ENCODE results near the gene CCDC43. TPM values are rescaled to one million over a fixed set of nuclear protein-coding genes. Genes with fewer than 3 reads are reported as not detected.
"Not testable (repeated sequence)": the region's sequence is repeated elsewhere in the genome, so short reads cannot be mapped to it uniquely, and the experiment has no call there.

Gene CCDC43
- polyA plus RNA-seq, 1 donor (not counting 4 experiments of a cell fraction or from before 2014, with no cell fraction given) = 23.0 TPM

- H3K9ac ChIP-seq (ENCODE audit: control insufficient read depth, extremely low read depth, insufficient read depth, low read length); dilution Hi-C loops (cut with MboI; ENCODE audit: extremely low pct_ligation_motif_present, low sequenced_read_pairs); H3K36me3 ChIP-seq (ENCODE audit: control insufficient read depth in 2 of 2, extremely low read depth in 1 of 2, insufficient read depth in 2 of 2, low read length in 2 of 2); FAIRE-seq; H4K20me1 ChIP-seq (ENCODE audit: control insufficient read depth, extremely low read depth, insufficient read depth, low read length); H3K27me3 ChIP-seq (ENCODE audit: control insufficient read depth, extremely low read depth, insufficient read depth, low read length); H3K9me3 ChIP-seq (ENCODE audit: control insufficient read depth, low read depth, low read length); H3K4me3 ChIP-seq (ENCODE audit: control insufficient read depth in 2 of 3, extremely low read depth in 1 of 3, insufficient read depth in 2 of 3, low read depth in 1 of 3, low read length in 3 of 3); H3K9me1 ChIP-seq (ENCODE audit: control insufficient read depth, extremely low read depth, insufficient read depth, low read length): not testable (repeated sequence)
- peak; percentile 26 for DNase-seq (ENCODE audit: low read depth, low spot score)
- Histone ChIP-seq H2AFZ (ENCODE audit: control insufficient read depth, low read length) (peak overlapping the region; percentile 24), H3K27ac (ENCODE audit: control insufficient read depth, insufficient read depth, low read length) (peak overlapping the region; percentile 89), H3K79me2 (ENCODE audit: control insufficient read depth, insufficient read depth, low read length) (peaks cover 27% of the 10 kb centered on the region), H3K4me1 (ENCODE audit: control insufficient read depth, extremely low read depth, insufficient read depth, low read length) (peaks cover 19% of the 10 kb centered on the region), H3K4me2 (ENCODE audit: control insufficient read depth, extremely low read depth, insufficient read depth, low read depth, low read length) (peak overlapping the region; percentile 86)
- peak; percentile 37 to 54 (median 46) for TF ChIP-seq CTCF (optimal IDR thresholded peaks at IDR 0.05 in 1 of 3, IDR thresholded peaks at IDR 0.05 in 1 of 3, conservative IDR thresholded peaks at IDR 0.05 in 1 of 3; ENCODE audit: extremely low read depth in 1 of 3, insufficient read depth in 2 of 3, low read length in 3 of 3)
Measured at GRCh38 chr17:44690746-44691306, 1.2 kb upstream of the CCDC43 start.

- Histone ChIP-seq H4K20me1 (ENCODE audit: control insufficient read depth, extremely low read depth, insufficient read depth, low read length) (no peaks in the 10 kb centered on the region), H3K27me3 (ENCODE audit: control insufficient read depth, extremely low read depth, insufficient read depth, low read length) (no peaks in the 10 kb centered on the region), H3K4me3 (ENCODE audit: control insufficient read depth in 2 of 3, extremely low read depth in 1 of 3, insufficient read depth in 2 of 3, low read depth in 1 of 3, low read length in 3 of 3) (peak overlapping the region; percentile 74 to 87 (median 83)), H2AFZ (ENCODE audit: control insufficient read depth, low read length) (peak overlapping the region; percentile 97), H3K9ac (ENCODE audit: control insufficient read depth, extremely low read depth, insufficient read depth, low read length) (peak overlapping the region; percentile 85), H3K27ac (ENCODE audit: control insufficient read depth, insufficient read depth, low read length) (peak overlapping the region; percentile 89), H3K9me1 (ENCODE audit: control insufficient read depth, extremely low read depth, insufficient read depth, low read length) (peaks cover 7% of the 10 kb centered on the region), H3K4me2 (ENCODE audit: control insufficient read depth, extremely low read depth, insufficient read depth, low read depth, low read length) (peak overlapping the region; percentile 86), H3K36me3 (ENCODE audit: control insufficient read depth in 2 of 2, extremely low read depth in 1 of 2, insufficient read depth in 2 of 2, low read length in 2 of 2) (peaks cover 5 to 7% of the 10 kb centered on the region in 2 experiments), H3K4me1 (ENCODE audit: control insufficient read depth, extremely low read depth, insufficient read depth, low read length) (peaks cover 19% of the 10 kb centered on the region), H3K9me3 (ENCODE audit: control insufficient read depth, low read depth, low read length) (no peaks in the 10 kb centered on the region), H3K79me2 (ENCODE audit: control insufficient read depth, insufficient read depth, low read length) (peaks cover 36% of the 10 kb centered on the region)
- FAIRE-seq (no peak), DNase-seq (ENCODE audit: low read depth, low spot score) (no peak)
- dilution Hi-C loops (cut with MboI; ENCODE audit: extremely low pct_ligation_motif_present, low sequenced_read_pairs) = no loop called here
- TF ChIP-seq EZH2 (IDR thresholded peaks at IDR 0.05; ENCODE audit: low read length) (no peak), CTCF (optimal IDR thresholded peaks at IDR 0.05 in 1 of 3, IDR thresholded peaks at IDR 0.05 in 1 of 3, conservative IDR thresholded peaks at IDR 0.05 in 1 of 3; ENCODE audit: extremely low read depth in 1 of 3, insufficient read depth in 2 of 3, low read length in 3 of 3) (no peak)
Measured at GRCh38 chr17:44688675-44689476, 700 bp downstream of the CCDC43 start.

Measured in keratinocyte (primary cell).